Activated CD8-positive, alpha-beta memory T cell treated with anti-CD3 and anti-CD28 coated beads, Interleukin-2, amount 10 ng/mL, durations not matched to agents 7 days and 5 days (primary cell): ENCODE results near the gene DNAH1. TPM values are rescaled to one million over a fixed set of nuclear protein-coding genes. Genes with fewer than 3 reads are reported as not detected.

ENCODE experiments used
- ATAC-seq: fragments of 150-1000 bp; cut with Tn5 transposase; one replicate; pipeline ENCODE4 v1.10.0; 2021; ENCODE audit warnings: moderate library complexity
- CTCF ChIA-PET: fragments of 350-600 bp; sonication (Branson Sonifier 250); formaldehyde crosslinking; loops from one replicate; lab custom pipeline; 2021; ENCODE audit warnings: antibody characterized with exemption; lab: Charles Lee
- DNase-seq: peaks from one replicate; pipeline ENCODE4 v3.0.0-alpha.2; 2020
- H3K27ac Mint-ChIP-seq: one replicate; pipeline ENCODE4 v1.8.0; 2021; ENCODE audit warnings: mild to moderate bottlenecking, mixed read lengths
- H3K27me3 Mint-ChIP-seq: one replicate; pipeline ENCODE4 v1.8.0; 2021; ENCODE audit warnings: mixed read lengths
- H3K36me3 Mint-ChIP-seq: one replicate; pipeline ENCODE4 v1.8.0; 2021; ENCODE audit warnings: mild to moderate bottlenecking, mixed read lengths
- H3K4me1 Mint-ChIP-seq: one replicate; pipeline ENCODE4 v1.8.0; 2021; ENCODE audit warnings: mixed read lengths
- H3K4me3 Mint-ChIP-seq: one replicate; pipeline ENCODE4 v1.8.0; 2021; ENCODE audit warnings: mild to moderate bottlenecking, moderate library complexity, mixed read lengths
- H3K9me3 Mint-ChIP-seq: one replicate; pipeline ENCODE4 v1.8.0; 2022; ENCODE audit warnings: low read depth, mixed read lengths
- total RNA-seq, 2 experiments: library from RNA; stranded (reverse); gene quantifications; one replicate each; pipeline ENCODE4 v1.2.3, GENCODE V29; 2021

Gene DNAH1
- total RNA-seq, 2 experiments from 2014 or later = 13.9 to 26.5 TPM

DNA sequence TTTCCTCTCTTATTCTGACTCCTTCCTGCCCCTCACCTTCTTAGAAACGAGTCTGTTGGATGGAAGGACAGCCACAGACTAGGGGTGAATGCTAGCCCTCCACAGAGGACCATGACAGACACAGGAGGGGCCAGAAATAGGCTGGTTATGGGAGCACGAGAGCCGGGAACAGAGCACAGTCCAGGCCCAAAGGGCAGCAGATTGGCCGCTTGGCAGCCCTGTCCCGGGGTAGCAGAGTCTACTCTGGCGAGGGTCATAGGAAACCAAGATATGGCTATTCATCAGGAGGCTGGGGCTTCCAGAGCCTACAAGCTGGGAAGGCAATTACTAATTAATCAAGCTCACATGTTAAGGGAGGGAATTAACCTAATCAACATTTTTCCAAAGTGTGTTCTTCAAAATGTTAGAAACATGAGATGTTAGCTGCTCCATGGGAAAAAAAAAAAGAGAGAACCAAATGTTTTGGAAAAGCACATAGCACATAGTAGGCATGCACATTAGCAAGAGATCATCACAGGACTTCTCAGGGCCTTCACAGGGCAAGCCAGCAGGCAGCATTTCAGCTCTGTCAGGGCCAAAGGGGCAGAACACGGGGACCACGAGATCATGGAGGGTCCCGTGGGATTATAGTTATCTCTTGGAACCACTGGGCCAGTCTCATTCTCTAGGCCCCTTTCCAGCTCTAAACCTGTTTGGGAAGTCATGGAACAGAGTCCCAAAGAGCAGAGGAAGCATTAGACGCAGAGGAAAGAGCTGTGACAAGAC lies 115.5 kb downstream of the DNAH1 start:
- DNase-seq = no peak
- H3K36me3 Mint-ChIP-seq = no peaks in the 10 kb centered on the region
- no peak overlapping the region for H3K4me3 Mint-ChIP-seq
- no peak overlapping the region for H3K27ac Mint-ChIP-seq
- peaks cover 2% of the 10 kb centered on the region for H3K27me3 Mint-ChIP-seq
- peaks cover 11% of the 10 kb centered on the region for H3K4me1 Mint-ChIP-seq
- CTCF ChIA-PET = interaction anchor here (0.9 to 4.5 kb wide), 2 partner anchors 15 to 92 kb away, joined by 3 to 56 read pairs; partner anchors contain the start of gene SEMA3G
- no peak for ATAC-seq
- no peaks in the 10 kb centered on the region for H3K9me3 Mint-ChIP-seq

DNA sequence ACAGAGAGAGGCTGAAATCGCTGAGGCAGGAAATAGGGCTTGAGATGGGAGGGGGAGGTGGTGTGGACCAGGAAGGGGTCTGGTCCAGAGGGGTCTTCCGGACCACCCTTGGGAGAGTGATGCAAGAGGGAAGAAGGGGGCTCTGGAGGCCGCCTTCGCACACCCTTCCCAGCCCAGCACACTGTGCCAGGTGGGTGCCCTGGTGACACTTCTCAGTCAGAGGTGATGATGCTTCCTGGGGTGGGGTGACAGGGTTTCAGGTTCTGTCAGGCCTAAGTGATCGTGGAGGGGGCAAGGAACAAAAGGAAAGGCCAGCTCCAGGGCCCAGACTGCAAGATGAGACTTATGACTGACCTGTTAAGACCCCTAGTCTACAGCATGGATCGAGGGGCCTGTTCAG lies 116.1 kb downstream of the DNAH1 start:
- Mint-ChIP-seq H3K27ac (no peak overlapping the region), H3K36me3 (no peaks in the 10 kb centered on the region)
- peak; percentile 35 for ATAC-seq

DNA sequence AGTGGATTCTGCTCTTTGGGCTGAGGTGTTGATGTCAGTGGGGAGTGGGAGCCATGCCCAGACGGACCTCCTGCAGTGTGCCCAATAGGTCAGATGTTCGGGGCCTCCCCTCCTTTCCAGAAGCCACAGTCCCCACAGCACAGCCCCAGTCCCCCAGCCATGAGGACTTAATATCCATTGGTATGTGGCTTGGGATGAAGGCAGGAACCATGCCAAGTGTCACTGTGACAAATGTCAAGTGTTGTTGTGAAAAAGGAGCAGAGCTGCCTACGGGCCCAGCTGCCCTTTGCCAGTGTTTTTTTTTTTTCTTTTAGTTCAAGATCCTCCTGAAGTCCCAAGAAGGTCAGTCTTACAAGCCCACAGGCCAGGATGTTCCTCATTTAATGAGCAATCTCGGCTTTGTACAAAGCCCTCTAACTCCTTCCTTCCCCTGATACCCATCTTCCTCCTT lies 116.6 kb downstream of the DNAH1 start:
- Mint-ChIP-seq H3K36me3 (no peaks in the 10 kb centered on the region), H3K27me3 (peaks cover 2% of the 10 kb centered on the region)
- no peak for ATAC-seq

More for the DNA sequence above, 116.1 kb downstream of the DNAH1 start:
- Mint-ChIP-seq H3K4me3 (no peak overlapping the region), H3K4me1 (peaks cover 11% of the 10 kb centered on the region), H3K9me3 (no peaks in the 10 kb centered on the region), H3K27me3 (peaks cover 2% of the 10 kb centered on the region)
- no peak for DNase-seq
- CTCF ChIA-PET = interaction anchor here (4.5 kb wide), 1 partner anchor 14 kb away, joined by 56 read pairs; the partner anchor contains the start of gene SEMA3G

DNA sequence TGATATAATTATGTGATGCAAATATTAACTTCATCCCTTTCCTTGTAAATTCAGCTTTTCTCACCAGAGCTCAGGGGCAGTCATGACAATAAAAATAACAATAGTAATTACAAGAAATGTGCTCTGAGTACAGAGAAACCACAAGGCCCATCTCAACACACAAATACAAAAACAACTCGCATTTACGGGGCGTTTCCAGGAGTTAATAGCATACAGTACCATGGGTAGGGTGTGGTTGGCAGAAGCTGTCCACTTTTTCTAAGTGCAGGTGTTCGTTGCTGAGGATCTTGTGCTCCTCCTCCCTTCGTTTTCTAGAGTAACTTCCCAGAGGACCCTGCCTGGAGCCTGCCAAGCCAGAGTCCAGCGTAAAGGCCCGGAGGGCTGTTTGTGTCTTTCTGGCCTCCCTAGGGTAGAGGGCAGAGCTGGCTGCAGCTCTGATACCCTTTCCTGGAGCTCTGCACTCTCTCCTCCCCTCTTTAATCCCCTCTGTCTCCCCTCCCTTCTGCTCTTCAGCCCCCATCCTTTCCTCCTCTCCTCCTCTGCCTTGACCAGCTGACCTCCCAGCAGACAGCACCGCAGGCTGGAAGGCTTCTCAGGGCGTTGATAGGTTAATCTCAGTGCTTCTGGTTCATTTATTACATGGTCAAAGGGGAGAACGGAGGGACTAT lies 117.3 kb downstream of the DNAH1 start:
- Mint-ChIP-seq H3K36me3 (no peaks in the 10 kb centered on the region), H3K27me3 (peaks cover under 1% of the 10 kb centered on the region), H3K9me3 (no peaks in the 10 kb centered on the region), H3K4me1 (peaks cover 11% of the 10 kb centered on the region), H3K27ac (peak overlapping the region; percentile 20), H3K4me3 (no peak overlapping the region)
- ATAC-seq (no peak), DNase-seq (no peak)
- CTCF ChIA-PET = interaction anchor here (0.8 to 4.5 kb wide), 2 partner anchors 13 to 18 kb away, joined by 3 to 56 read pairs; partner anchors contain the start of gene SEMA3G

More for the DNA sequence above, 116.6 kb downstream of the DNAH1 start:
- H3K4me1 Mint-ChIP-seq = peaks cover 11% of the 10 kb centered on the region
- H3K9me3 Mint-ChIP-seq = no peaks in the 10 kb centered on the region
- no peak overlapping the region for H3K4me3 Mint-ChIP-seq
- DNase-seq = no peak
- H3K27ac Mint-ChIP-seq = peak overlapping the region; percentile 20
- CTCF ChIA-PET = interaction anchor here (0.8 to 4.5 kb wide), 2 partner anchors 14 to 17 kb away, joined by 3 to 56 read pairs; partner anchors contain the start of gene SEMA3G

DNA sequence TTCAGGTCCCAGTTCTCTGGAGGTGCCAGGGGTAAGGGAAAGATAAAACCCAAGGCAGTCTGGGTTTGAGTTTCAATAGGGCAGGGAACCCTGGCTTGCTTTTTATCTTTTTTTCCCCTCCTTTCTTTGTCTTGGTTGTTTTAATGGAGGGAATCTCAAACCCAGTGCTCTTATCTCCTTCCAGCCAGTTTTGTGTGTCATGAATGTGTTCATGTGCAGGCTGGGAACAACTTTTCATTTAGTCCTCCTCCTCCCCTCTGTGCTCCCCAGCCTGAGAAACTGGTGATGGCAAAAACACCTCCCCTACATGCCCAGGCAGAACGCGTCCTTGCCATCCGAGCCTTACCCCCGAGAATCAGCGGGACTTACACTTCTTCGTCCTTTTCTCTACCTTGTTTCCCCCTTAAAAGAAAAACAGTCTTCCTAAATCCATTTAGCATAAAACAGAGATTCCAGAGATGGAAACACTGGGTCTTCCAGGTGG lies 117.9 kb downstream of the DNAH1 start:
- no peak overlapping the region for H3K4me3 Mint-ChIP-seq
- H3K27me3 Mint-ChIP-seq = no peaks in the 10 kb centered on the region
- CTCF ChIA-PET = interaction anchor here (4.5 kb wide), 1 partner anchor 13 kb away, joined by 56 read pairs; the partner anchor contains the start of gene SEMA3G
- H3K9me3 Mint-ChIP-seq = no peaks in the 10 kb centered on the region
- no peak overlapping the region for H3K27ac Mint-ChIP-seq
- H3K36me3 Mint-ChIP-seq = no peaks in the 10 kb centered on the region
- peaks cover 11% of the 10 kb centered on the region for H3K4me1 Mint-ChIP-seq
- ATAC-seq (no peak), DNase-seq (no peak)

DNA sequence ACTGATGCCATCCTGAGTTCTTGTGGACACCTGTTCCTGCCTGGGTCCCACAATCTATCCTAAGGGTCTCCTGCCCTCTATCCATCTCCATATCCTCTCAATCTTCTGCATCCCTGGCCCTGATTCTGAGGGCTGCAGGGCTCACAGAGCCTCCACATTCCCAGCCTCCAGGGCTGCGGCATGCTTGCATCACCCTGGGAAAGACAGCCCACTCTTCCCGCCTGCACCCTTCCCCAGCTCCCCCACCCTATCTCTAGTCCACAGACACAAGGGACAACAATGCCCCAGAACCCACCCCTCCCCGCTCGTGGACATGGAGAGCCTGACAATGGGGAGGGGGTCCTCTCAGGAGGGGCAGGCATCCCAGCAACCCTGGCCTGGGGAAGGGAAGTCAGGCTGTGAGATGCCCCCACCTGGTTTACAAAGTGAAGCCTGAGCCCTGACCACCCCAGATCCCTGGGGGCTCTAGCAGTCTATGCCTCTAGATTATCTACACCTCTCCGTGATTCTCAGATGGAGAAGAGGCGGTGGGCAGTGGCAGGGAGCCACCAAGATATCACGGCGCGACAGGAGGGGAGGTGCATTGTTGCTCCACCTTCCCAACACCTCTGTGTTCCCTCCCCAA lies 118.5 kb downstream of the DNAH1 start:
- CTCF ChIA-PET = interaction anchor here (3.3 to 4.5 kb wide), 2 partner anchors 11 to 12 kb away, joined by 19 to 56 read pairs; partner anchors contain the start of gene SEMA3G
- Mint-ChIP-seq H3K27me3 (no peaks in the 10 kb centered on the region), H3K4me3 (no peak overlapping the region), H3K27ac (no peak overlapping the region), H3K4me1 (peaks cover 11% of the 10 kb centered on the region), H3K36me3 (no peaks in the 10 kb centered on the region), H3K9me3 (no peaks in the 10 kb centered on the region)
- DNase-seq = no peak
- ATAC-seq = no peak

DNA sequence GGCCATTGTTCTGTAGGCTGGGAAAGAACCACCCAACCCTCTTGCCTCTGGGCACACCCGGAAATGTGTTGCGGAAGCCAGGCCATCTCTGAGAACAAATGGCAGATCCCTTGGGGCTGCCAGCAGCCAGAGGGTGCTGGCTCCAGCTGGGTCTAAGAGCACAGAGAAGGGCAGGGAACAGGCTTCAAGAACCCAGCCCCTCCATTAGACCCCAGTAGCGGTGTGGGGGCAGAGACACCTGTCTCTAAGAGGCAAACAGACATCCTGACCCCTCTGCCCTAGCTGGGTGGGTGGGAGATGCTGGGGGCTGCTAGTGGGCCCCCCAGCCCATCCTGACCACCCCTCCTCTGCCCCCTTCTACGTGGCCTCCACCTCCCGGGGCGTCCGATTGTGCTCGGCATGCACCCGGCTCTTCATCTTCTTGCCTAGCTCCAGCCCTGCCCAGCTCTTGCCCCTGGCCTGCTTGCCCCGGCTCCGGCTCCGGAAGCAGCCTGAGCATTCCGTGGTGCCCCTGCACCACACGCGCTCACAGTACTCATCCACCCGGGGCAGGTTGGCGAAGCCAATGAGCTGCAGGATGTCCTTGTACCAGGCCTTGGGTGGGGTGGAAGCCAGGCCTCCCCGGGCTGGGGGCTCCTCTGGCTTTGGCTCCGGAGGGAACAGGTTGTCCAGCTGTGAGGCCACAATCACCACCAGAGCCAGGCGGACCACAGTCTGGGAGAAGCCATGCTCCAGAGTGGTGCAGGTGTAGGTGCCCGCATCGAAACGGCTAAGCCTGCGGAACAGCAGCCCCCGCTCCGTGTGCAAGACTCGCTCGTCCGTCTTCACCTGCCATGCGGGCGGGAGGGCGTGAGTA lies 119.4 kb downstream of the DNAH1 start:
- CTCF ChIA-PET = interaction anchor here (2.4 to 3.3 kb wide), 2 partner anchors 11 to 23 kb away, joined by 7 to 19 read pairs; partner anchors contain the start of gene SEMA3G
- Mint-ChIP-seq H3K27me3 (no peaks in the 10 kb centered on the region), H3K36me3 (no peaks in the 10 kb centered on the region), H3K4me1 (peaks cover 11% of the 10 kb centered on the region), H3K4me3 (no peak overlapping the region), H3K9me3 (no peaks in the 10 kb centered on the region), H3K27ac (no peak overlapping the region)
- no peak for ATAC-seq
- no peak for DNase-seq

DNA sequence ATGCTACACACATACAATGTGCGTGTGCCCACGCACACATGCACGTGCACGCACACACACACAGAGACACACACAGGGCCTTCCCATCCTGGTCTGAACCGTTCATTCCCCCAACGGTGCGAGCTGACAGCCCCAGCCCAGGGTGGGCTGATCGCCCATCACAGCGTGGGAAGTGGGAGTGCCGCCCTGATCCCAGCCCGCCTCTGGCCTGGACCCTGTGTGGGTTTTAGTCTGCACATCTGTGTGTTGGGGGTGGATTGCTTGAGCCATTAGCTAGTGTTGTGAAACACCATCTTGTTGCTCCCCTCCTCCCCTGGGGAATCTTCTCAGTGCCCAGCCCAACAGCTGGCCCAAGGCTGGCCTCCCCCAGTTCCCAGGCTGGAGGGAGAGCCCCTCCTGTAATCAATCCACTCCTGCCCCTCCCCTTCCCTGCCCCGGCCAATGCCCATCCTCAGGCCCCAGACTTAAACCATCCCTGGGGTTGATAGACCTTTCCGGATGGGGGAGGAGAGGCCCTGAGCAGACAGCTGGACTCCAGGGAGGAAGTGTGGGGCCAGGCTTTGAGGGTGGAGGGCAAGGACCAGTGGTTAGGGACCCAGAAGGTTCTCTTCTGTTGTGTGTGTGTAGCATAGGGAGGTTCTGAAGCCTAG lies 120.5 kb downstream of the DNAH1 start:
- Mint-ChIP-seq H3K36me3 (no peaks in the 10 kb centered on the region), H3K9me3 (no peaks in the 10 kb centered on the region), H3K4me1 (peaks cover 11% of the 10 kb centered on the region), H3K27me3 (no peaks in the 10 kb centered on the region), H3K27ac (no peak overlapping the region), H3K4me3 (no peak overlapping the region)
- CTCF ChIA-PET = interaction anchor here (2.4 to 3.3 kb wide), 2 partner anchors 9 to 24 kb away, joined by 7 to 19 read pairs; partner anchors contain the start of gene SEMA3G
- ATAC-seq = no peak
- no peak for DNase-seq

DNA sequence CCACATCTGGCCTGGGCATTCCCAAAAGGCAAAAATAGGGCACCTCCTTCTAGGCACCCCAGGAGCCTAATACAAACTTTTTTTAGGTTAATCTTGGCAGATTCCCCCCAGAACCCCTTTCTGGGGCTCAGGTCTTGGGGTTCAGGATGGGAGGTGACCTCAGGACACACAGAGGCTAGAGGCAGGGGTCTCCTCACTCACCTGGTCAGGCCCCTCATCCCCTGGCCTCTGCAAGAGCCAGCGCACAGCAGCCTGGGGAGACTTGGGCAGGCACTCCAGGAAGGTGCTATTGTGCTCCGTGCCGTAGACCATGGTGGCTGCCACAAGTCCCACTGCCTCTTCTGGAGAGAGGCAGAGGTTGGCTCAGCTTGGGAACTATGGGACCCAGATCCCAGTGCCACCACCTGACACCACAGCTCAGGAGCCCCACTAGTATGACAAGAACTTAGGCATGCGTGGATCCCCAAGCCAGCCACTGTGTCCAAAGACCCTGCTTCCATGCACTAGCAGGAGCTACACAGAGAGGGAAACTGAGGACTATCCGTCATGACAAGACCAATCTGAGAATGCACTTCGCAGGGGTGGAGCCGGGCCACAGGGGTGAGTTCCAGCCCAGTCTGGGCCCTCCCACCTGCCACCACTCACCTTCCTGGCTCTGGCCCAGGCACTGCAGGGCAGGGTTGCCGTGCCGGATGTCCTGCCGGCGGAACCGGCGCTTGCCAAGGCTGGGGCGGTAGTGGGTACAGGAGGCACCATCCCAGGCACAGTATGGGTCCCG lies 121.4 kb downstream of the DNAH1 start:
- ATAC-seq (no peak), DNase-seq (no peak)
- Mint-ChIP-seq H3K9me3 (no peaks in the 10 kb centered on the region), H3K4me1 (peaks cover 5% of the 10 kb centered on the region), H3K4me3 (no peak overlapping the region), H3K36me3 (no peaks in the 10 kb centered on the region), H3K27ac (no peak overlapping the region), H3K27me3 (no peaks in the 10 kb centered on the region)
- CTCF ChIA-PET = interaction anchor here (1.1 to 3.3 kb wide), 4 partner anchors 9 to 25 kb away, joined by 3 to 19 read pairs (median 6); partner anchors contain the start of gene SEMA3G

DNA sequence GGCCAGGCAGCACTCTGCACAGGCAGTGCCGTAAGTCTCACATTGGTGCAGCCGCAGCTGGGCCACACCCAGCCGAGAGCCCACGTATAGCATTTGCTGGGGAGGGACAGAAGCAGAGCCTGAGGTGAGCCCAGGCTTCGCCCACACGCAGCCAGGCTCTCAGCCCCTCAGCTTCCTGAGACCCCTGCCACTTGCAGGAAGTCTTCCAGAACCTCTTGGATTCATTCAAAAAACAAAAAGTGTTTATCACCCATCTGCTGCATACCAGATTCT lies 121.9 kb downstream of the DNAH1 start:
- CTCF ChIA-PET = interaction anchor here (1.1 to 2.4 kb wide), 4 partner anchors 10 to 25 kb away, joined by 3 to 10 read pairs (median 6); no protein-coding TSS in a partner anchor
- peaks cover 3% of the 10 kb centered on the region for H3K4me1 Mint-ChIP-seq

More for the DNA sequence above, 121.9 kb downstream of the DNAH1 start:
- ATAC-seq (no peak), DNase-seq (no peak)
- Mint-ChIP-seq H3K27ac (no peak overlapping the region), H3K36me3 (no peaks in the 10 kb centered on the region), H3K9me3 (no peaks in the 10 kb centered on the region), H3K4me3 (no peak overlapping the region), H3K27me3 (no peaks in the 10 kb centered on the region)
